SIG-M5 treated with dmso at 0.1 percent for 504 hours (cell line): ENCODE data around the gene RTL1.

Experiments used
- DNase-seq: peaks from one replicate; lab custom pipeline; 2025; ENCODE audit not compliant: unreplicated experiment; lab: John Stamatoyannopoulos, UW

RTL1 gene

DNA sequence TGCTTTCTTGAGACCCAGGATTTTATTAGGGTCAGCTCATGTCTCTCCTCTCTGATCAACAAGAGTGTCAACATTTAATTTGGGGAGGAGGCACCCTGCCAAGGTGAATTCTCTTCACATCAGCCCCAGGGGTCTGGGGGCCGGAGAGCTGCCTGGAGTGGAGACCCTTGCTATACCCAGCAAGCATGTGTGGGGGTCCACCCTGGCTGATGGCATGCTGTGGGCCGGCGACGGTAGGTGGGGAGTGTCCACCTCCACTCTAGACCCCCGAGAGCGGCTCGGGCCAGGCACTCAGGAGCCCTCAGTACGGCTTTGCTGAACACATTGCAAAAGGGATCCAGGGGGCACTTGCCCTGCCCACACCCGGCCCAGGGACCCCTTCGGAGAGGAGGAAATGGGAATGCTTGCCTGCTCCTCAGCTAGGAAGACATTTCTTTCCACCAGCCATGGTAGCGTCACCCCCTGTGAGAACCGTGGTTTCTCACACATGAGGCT is 67.2 kb downstream of the RTL1 start:
- DNase-seq, result no peak

DNA sequence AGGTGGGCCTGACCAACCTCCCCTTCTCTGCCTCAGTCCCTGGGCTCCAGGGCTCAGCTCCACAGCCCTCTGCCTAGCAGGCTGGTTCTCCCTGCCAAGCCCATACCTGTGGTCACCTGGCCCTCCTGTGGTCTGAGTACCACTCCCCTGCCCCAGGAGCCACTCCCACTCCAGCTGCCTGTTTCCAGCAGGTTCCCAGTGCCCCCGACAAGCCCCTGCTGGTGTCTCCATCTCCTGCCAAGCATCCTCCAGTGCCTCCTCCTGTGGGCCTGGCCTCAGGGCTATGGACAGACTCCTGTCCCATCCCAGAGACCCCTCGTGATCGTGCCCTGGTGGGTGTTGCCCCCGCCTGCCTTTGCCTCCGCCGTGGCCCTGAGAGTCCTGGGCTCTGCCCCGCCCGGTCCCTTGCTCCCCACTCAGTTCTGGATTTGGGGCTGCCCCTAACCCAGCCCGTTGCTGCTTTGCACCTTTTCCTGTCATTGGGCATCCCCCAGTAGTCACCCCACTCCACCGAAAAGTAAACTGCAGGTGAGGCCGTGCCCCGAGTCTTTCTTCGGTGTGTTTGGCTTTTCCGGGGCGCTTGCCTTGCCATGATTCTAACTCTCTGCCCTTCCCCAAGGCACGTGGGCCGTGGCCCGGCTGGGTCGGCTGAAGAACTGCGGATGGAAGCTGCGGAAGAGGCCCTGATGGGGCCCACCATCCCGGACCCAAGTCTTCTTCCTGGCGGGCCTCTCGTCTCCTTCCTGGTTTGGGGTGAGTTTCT is 67.8 kb downstream of the RTL1 start:
- no peak for DNase-seq

GRCh38 chr14:100834794-100835547 is 68.6 kb downstream of the RTL1 start:
- no peak for DNase-seq

GRCh38 chr14:100834082-100834793 is 69.3 kb downstream of the RTL1 start:
- no peak for DNase-seq

DNA sequence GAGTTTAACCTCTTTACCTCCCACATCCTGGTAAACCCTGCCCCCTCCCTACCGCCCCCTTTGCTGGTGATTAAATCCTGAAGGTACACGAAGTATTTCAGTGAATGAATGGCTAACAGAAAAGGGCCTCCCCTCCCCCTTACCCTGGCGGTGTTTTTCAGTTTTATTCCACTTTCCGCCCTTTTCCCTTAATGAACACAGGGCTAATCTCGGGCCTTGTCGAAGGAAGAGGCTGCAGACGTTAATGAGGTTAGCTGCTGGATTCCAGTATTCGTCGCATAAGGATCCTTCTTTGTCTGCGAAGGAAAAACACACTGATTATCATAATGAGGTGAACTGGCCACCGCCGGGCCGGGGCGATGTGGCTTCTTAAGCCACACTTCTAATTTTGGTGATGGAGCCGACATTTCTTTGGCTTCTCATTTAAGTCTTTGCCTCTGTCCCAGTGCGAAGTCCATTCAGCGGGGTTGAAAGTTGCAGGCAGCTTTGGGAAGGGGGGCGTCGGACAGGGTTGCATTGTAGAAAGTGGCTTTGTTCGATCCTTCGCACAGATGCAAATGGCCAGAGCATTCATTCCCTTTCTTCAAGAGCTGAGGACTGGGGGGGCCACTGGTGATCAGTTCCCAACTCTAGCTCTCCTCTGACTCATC is 71.1 kb downstream of the RTL1 start:
- no peak for DNase-seq

GRCh38 chr14:100830681-100831080 is 72.8 kb downstream of the RTL1 start:
- DNase-seq, result no peak
